GM19468 (cell line): Measurements from ENCODE around the gene TUSC2.
A peak's percentile ranks its signal among the peaks of the same experiment; 100 is the strongest.

Experiments
- ATAC-seq: cut with Tn5 transposase; IDR thresholded peaks from one replicate; pipeline ENCODE4 v1.9.1; 2021; ENCODE audit warnings: mild to moderate bottlenecking, moderate library complexity, moderate number of reproducible peaks; ENCODE audit not compliant: unreplicated experiment; ENCODE audit errors: extremely low read depth

TUSC2 gene

DNA sequence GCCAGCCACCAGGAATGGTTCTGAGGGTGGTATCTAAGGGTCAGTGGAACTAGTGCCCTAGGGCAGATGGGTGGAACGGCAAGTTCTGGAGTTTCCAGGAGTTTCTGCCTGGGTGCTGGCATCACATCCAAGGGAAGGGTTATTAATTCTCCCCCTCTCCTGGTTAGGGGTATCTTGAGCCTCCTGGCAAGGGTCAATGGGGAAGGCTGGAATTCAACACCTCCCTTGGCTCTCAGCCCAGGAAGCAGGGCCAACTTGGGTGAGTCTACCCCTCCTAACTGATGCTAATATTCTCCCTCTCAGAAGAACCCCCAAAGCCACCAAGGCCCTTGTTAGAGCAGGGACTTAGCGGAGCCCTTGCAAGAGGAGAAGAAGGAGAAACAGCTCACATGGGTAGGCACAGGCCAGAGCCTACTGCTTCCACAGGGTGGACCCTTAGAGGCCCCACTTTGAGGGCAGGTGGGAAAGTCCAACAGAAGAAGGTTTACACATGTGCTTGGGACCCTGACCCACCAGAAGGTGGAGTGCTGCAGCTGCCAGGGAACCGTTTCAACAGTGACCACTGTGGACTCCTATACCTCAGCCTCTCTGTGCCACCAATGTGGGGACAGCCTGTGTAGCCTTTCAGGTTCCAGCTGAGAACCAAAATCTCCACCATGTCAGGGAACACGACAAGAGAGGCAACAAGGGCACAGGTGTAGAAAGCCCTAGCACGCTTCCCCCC, 28.0 kb upstream of the TUSC2 start:
- no peak for ATAC-seq

DNA sequence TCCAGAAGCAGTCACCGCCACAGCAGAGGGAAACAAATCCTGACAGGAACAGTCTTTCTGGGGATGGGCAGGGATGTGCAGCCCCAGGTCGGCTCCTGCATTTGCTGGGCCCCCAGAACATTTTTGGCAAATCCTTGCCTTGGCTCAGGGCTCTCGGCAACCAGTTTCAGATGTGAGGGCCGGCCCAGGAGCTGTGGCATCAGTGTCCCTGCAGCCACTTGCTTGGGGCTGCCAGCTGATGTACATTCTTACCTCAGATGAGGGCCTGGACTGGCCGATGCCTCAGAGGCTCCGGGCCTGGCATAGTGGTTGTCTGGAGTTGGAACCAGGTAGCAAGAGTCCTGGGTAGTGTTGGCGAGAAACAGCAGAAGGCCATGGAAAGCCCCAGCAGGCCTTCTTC, 26.8 kb upstream of the TUSC2 start:
- no peak for ATAC-seq

DNA sequence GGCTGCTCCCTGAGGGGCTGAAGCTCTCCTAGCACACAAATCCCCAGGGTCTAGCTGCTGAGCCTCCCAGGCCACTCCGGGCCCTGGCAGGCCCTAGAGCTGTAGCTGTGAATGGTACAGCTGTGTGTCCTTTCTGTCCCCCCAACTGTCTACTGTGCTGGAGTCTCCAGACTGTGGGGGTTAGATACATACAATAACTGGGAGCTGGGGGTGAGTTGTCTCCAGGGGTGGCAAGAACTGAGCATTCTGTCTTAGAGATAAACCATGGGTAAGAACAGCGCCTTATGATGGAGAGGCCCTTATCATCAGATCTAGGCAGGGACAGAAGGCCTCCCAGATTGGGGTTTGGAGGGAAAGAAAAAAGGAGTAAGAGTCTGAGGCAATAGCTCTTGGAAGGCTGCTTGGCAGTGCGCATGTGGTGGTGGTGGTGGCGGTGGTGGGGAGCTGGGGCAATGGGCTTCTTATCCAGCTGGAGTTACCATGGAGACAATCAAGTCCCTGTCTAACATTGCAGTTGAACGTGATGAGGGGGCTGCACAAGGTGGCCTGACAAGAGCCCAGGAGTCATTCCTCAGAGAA, 26.3 kb upstream of the TUSC2 start:
- no peak for ATAC-seq

DNA sequence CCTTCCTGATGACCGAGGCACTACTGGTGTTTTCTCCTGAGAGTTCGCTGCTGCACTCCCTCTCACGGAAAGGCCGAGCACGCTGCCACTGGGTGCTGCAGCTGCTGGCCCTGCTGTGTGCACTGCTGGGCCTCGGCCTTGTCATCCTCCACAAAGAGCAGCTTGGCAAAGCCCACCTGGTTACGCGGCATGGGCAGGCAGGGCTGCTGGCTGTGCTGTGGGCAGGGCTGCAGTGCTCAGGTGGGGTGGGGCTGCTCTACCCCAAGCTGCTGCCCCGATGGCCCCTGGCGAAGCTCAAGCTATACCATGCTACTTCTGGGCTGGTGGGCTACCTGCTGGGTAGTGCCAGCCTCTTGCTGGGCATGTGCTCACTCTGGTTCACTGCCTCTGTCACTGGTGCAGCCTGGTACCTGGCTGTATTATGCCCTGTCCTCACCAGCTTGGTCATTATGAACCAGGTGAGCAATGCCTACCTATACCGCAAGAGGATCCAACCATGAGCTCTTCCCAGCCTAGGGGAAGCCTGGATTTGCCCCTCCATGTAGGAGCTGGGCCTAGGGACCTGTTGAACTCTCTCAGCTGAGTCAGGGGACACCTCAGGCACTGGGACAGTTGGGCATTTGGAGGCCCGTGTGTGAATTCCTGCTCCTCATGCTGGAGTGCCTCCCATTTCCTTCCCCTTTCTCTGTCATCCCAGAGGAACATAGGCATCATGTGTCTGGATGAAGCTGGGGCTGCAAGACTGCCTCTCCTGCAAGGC, 25.4 kb upstream of the TUSC2 start:
- no peak for ATAC-seq

DNA sequence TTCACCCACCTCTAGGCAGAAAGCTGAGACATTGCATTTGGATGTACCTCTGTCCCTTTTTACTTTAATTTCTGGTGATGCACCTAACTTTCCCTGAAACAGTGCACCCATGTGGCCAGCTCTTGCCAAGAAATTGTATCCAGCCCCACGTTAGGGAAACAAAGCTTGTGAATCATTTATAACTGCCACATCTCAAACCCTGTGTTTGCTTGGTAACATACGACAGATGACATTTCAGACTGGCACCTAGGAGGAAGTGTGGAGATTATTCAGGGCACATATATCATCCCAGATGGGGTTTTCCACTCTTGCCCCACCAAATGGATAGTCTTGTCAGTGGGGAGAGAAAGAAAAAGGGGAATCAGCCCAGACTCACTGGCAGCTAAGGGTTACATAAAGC, 24.8 kb upstream of the TUSC2 start:
- ATAC-seq, result no peak

DNA sequence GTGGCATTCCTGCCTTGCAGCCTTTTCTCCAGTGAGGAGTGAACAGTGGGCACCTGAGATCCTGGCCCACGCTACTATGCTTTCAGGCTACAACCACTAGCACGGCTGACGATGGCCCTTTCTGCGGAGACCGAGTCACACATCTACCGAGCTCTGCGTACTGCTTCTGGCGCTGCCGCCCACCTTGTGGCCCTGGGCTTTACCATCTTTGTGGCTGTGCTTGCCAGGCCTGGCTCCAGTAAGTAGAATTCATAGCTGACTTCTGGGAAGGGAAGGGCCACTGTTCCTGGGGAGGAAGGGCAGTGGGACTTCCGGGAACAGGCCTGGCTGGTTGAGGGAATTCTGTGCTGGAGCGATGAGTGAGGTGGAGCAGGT, 23.3 kb upstream of the TUSC2 start:
- ATAC-seq, result no peak

DNA sequence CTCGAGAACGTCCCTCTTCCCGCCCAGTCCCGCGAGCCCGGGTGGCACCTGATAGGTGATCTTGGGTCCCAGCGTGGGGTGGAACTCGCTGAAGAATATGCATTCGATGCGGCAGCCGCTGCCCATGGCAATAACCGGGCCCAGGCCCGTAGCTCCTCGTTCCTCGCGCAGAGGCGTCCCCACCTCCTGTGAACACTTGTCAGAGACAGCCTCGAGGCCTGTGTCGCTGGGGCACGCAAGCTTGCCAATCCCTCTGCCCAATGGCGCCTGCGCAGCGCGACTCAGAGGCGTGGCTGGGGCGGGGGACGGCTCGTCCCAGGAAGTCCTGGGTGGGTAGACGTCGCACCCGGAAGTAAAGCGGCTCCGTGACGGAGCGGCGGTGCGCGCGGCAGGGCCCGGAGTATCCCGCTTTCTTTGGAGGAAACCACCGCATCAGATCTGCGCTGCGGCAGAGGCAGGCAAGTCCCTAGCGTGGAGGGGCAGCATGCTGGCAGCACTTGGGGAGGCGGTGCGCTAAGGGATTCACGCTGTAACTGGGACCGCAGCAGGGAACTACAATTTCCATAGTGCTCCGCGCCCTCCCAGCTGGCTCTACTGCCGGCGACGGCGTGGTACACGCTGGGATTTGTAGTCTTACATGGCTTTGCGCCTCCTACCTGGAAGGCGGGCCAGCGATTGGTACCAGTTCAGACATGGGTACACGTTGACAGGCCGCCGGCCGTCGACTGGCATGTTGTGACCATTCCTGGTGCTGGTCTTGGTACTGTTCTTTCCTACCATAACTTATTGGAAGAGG, 22.7 kb upstream of the TUSC2 start, which contains the start of the genes CYB561D2 and NPRL2:
TSS of gene CYB561D2 (plus strand) at position 336 of the 796 bp plus-strand sequence. CDS start 572 bp downstream, outside the sequence.
TSS of gene NPRL2 (minus strand) at position 249 of the 796 bp plus-strand sequence. CDS start at position 126, 123 bp downstream.
- peak; percentile 78 for ATAC-seq

DNA sequence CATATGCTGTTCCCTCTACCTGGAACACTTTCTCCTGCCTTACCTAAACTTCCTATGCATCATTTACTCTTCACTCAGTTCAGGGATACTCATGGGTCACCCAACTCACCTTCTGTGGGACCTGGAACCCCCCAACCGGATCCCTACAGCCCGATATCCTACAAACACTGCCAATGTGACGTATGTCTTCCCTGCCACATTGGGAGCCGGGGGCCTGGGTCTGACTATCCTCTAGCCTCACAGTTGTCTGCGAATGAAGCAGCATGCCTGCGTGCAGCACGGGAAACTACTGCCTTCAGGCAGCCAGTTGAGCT, 22.1 kb upstream of the TUSC2 start:
- ATAC-seq, result peak; percentile 3

DNA sequence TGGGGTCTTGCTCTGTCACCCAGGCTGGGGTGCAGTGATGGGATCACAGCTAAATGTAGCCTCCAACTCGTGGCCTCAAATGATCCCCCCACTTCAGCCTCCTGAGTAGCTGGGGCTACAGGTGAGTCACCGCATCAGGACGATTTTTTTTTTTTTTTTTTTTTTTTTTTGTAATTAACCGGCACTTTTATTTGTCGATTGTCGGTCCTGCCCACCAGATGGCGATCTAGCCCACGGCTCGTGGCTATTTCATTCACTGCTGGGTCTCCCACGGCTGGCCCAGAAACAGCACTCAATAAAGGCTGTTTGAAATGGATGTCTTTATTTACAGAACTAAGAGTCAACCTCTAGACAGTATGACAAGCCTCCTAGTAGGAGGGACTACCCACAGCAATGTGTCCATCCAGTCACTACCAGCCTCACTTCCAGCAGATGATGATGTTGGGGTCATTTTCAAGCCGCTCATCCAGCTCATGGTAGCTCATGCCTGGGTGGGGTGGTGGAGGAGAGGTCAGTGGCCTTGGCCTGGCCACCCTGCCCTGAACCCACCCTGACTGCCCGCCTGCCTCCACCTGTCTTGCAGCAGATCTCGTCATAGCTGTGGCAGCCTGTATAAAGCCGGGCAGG, 19.3 kb upstream of the TUSC2 start:
- no peak for ATAC-seq

DNA sequence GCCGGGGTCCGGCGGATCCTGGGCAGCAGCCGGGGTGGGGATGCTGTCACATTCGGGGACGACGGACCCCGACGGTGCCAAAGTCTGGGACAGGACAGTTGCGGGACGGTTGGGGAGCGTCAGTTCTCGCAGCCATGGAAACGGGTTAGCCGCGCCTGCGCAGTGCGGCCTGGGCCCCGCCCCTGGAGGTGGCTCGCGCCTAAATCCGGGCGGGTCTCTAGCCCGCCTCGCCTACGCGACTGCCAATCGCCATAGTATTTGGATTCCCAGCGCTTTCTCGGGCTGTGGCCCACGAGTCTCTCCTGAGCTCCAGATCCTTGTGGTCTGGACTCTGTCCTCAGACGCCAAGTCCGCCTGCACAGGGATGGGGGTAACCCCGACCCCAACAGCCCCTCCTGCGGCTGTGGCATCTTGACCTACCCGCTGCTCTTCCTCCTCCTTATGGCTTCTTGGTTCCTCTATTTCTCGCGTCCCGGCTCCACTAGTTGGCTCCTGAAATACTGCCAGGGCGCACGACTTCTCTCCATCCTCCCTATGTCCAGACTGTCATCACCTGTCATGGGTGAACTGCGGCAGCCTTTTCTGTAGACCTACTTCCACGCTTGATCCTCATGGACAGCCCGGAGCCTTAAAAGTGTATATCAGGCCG, 17.7 kb upstream of the TUSC2 start, which contains the start of gene ZMYND10:
TSS of gene ZMYND10 (minus strand) at position 147 of the 649 bp plus-strand sequence. CDS start 153 bp downstream, outside the sequence.
- no peak for ATAC-seq

DNA sequence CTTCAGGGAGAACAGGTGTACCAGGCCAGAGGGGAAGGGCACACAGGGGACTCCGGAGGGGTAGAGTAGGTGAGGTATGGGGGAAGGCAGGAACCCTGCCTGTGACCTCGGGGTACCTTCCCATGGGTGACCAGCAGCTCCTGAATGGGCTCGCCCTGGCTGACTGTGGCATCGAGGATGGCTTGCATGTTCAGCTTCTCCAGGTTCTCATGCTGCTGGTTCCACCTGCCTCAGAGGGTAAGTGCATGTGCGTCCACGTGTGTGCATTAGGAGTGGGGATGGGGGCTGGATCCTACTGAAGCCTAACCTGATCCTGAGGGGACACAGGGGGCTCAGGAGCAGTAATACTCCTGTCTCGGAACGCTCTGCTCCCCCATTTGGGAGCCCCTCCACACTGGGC, 17.0 kb upstream of the TUSC2 start:
- no peak for ATAC-seq

DNA sequence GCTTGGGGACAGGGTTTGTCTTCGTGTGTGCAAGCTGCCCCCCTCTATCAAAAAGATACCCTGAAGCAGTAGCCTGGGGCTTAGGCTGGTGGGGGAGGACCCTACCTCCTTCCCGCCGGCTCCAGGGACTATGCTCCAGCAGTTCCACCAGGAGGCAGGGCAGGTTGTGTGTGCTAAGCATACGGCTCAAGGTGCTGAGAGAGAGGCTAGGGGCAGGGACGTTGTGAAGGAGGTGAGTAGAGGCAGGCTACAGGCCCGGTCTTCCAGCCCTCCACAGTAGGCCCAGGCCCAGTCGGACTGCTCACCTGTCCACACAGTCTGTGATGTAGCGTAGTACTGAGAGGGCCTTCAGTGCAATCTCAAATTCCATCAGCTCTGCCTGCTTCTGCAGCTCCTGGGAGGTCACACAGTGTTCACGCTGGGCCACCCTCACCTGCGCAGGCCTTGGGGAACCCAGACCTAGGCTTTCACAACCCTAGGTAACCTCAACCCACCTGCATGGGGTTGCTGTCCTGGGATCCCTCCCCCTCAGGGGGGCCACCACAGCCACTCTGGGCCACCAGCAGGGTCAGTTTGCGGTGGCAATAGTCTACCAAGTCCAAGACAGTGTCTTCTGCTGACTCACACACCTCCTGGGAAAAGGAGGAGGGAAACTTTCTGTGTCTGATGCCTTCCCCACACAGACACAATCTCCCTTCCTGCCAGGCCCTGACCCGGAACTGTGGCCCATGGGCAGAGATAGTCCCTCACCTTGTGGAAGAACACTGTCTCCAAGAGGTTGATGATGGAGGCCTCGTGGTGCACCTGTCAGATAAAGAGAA, 15.0 kb upstream of the TUSC2 start:
- ATAC-seq, result no peak

DNA sequence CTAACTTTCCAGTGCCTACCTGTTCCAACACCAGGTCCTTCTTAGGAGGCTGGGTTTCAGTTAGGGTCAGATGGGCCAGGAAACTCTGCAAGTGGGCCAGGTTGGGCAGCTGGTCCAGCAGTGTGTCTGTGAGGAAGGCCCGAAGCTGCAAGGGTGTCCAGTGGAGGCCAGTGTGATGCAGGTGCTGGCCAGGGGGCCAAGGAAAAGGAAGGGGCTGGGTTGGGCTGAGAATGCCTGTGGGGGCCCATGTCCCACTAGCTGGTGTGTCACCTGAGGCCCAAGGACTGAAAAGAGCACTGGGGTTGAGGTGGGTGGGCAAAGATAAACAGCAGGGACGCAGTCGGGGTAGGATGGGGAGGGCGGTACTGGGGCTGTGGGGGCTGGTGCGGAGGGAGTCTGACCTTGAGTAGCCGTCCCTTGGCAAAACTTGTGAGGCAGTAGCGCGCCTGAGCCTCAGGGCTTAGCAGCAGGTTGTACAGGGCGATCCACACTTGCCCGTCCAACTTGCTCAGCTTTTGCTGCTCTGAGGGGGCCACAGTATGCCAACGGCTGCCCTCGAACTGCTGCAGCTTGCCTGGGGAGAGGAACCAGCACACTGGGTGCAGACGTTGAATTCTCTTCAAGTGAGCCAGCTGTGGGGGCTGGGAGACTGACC, 14.1 kb upstream of the TUSC2 start:
- no peak for ATAC-seq

DNA sequence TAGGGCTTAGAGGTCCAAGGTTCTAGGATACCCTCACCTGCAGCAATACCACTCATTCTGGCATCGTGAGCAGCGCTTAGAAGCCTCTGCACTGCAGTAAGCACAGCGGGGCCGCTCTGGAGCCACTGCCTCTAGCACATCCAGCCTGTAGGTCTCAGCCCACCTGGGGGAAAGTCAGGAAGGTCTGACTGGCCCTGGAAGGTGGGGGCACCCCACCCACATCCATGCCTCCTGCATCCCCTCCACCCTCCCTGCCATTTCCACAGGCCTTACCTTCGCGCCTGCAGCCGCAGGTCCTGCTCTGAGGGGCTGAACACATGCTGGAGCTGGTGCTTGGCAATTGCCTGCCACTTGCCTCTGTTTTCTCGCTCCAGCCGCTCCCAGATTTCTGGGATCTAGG, 13.5 kb upstream of the TUSC2 start:
- no peak for ATAC-seq

DNA sequence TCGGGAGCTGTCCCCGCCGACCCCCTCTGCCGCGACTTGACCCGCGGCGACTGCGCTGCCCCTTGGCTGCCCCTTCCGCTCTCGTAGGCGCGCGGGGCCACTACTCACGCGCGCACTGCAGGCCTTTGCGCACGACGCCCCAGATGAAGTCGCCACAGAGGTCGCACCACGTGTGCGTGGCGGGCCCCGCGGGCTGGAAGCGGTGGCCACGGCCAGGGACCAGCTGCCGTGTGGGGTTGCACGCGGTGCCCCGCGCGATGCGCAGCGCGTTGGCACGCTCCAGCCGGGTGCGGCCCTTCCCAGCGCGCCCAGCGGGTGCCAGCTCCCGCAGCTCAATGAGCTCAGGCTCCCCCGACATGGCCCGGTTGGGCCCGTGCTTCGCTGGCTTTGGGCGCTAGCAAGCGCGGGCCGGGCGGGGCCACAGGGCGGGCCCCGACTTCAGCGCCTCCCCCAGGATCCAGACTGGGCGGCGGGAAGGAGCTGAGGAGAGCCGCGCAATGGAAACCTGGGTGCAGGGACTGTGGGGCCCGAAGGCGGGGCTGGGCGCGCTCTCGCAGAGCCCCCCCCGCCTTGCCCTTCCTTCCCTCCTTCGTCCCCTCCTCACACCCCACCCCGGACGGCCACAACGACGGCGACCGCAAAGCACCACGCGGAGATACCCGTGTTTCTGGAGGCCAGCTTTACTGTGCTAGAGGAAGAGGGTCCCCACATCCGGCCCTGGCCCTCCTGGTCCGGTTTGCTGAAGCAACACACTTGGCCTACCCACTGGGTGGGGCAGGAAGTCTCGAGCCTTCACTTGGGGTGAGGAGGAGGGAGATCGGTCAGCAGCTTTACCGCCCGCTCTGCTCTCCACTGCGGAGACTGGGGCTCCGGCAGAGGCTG, 12.7 kb upstream of the TUSC2 start, which contains the start of gene RASSF1:
TSS of gene RASSF1 (minus strand) at position 389 of the 882 bp plus-strand sequence. CDS start at position 358, 31 bp downstream.
- no peak for ATAC-seq

DNA sequence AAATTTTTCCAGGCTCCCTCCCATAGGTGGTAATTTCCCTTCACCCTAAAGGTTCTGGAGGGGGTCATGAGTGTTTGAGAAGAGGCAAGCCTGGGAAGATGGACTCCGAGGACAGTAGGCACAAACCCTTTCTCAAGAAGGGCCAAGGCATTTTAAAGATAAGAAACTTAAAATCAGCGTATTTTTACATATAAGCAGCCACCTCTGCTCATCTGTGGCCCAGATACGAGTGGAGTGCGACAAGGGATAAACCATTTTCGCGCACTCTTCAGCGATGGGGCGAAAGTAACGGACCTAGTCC, 12.1 kb upstream of the TUSC2 start:
- no peak for ATAC-seq

DNA sequence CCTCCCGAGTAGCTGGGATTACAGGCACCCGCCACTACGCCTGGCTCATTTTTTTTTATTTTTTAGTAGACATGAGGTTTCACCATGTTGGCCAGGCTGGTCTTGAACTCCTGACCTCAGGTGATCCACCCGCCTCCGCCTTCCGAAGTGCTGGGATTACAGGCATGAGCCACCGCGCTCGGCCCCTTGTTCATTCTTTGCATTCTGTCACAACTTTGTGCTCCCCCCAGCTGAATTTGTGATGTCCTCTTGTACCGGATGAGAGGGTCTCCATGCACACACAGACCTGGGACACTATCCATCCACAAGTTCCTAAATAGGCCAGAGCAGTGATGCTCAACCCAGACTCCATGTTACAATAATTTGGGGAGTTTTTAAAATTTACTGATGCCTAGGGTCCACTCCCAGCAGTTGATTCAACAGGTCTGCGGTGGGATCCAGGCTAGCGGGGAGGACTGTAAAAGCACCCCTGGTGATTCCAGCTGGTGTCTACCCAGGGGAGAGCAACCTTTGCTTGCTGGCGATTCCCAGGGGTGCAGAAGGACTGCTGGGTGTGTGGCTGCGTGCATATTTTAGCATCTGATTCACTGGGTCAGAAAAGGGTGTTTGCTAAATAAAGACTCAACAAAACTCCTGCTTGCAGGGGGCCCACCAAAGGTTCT, 11.6 kb upstream of the TUSC2 start:
- ATAC-seq, result no peak
